PFSK-1 (cell line): ENCODE results near the gene ATOSB.
A peak's percentile ranks its signal among the peaks of the same experiment; 100 is the strongest.

Experiments
- POLR2AphosphoS5 ChIP-seq: IDR thresholded peaks from 2 replicates; pipeline ENCODE4 v1.6.1; 2012; ENCODE audit warnings: low read depth, mild to moderate bottlenecking, control low read depth, low read length, moderate library complexity
- SIN3A ChIP-seq: IDR thresholded peaks from 2 replicates; pipeline ENCODE4 v1.6.1; 2012; ENCODE audit warnings: mild to moderate bottlenecking, low read length, moderate library complexity, borderline replicate concordance; ENCODE audit not compliant: insufficient read depth
- TAF1 ChIP-seq: IDR thresholded peaks from 2 replicates; pipeline ENCODE4 v1.6.1; 2012; ENCODE audit warnings: low read length, control low read depth, borderline replicate concordance; ENCODE audit not compliant: insufficient read depth

The ATOSB gene

DNA sequence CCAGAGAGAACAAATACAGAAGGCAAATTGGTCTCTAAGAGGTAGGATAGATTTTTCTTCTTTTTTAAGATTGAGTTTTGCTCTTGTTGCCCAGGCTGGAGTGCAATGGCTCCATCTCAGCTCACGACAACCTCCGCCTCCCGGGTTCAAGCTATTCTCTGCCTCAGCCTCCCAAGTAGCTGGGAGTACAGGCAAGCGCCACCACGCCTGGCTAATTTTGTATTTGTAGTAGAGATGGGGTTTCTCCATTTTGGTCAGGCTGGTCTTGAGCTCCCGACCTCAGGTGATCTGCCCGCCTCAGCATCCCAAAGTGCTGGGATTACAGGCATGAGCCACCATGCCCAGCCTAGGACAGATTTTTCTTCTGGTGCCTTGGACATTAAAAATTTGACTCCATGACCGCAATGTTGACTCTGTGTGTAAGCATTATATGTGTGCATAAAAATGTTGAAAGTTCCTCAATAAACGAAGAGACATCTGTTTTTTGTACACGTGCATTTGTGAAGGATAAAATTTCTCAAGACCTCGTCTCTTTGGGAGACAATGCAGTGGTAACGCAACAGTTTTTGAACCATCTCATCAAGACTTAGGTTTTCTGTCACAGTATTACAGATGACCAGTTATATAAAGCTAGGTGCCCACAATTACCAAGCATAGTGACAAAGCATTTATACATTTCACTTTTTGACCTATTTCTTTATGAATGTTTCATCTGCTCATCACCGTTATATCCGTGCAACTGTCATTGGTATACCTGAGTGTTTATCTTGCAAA is 60.6 kb downstream of the ATOSB start:
- TF ChIP-seq TAF1 (no peak), POLR2AphosphoS5 (peak; percentile 8; the same call in 1 of the 2 replicates)

DNA sequence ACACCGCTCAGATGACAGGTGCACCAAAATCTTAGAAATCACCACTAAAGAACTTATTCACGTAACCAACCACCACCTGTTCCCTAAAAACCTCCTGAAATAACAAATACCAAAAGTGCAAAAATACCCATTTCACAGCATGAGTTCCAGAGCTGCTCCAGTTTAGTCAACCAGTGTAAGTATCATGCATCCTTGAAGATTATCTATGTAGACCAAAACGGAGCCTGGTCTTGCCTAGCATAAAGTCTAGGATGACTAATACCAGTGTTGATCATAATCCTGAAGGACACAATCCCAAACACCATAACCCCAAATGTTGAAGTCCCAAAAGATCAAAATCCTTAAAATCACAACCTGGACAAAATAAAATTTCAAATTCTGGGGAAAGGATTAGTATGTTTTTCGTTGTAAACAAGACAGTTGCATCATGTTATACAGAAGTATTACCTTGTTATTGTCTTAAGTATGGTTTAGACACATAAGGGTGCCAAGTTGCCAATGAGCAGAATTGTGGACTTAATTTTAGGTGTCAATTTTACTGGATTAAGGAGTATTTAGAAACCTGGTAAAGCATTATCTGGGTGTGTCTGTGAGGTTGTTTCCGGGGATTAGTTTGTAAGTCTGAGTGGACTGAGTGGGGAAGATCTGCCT is 61.4 kb downstream of the ATOSB start:
- 0 out of 2 replicates have a peak, but pooled peaks have one; percentile 37 for TF ChIP-seq POLR2AphosphoS5
- TF ChIP-seq SIN3A, result no peak
